ENCODE results near the gene DUSP5.

DUSP5 gene

GRCh38 chr10:110480387-110480786 lies 17.3 kb upstream of the DUSP5 start:
- DNase-seq (ENCODE audit: low spot score) = no peak

- DNase-seq (ENCODE audit: low spot score) = no peak
Measured at GRCh38 chr10:110481919-110482318, 15.8 kb upstream of the DUSP5 start.

- no peak for DNase-seq (ENCODE audit: low spot score)
Measured at GRCh38 chr10:110483633-110484032, 14.1 kb upstream of the DUSP5 start.

- DNase-seq (ENCODE audit: low spot score) = no peak
Measured at GRCh38 chr10:110485541-110485940, 12.2 kb upstream of the DUSP5 start.

- no peak for DNase-seq (ENCODE audit: low spot score)
Measured at GRCh38 chr10:110486680-110487410, 10.9 kb upstream of the DUSP5 start.

GRCh38 chr10:110487411-110488331 lies 10.0 kb upstream of the DUSP5 start:
- DNase-seq (ENCODE audit: low spot score) = peak; percentile 59

- DNase-seq (ENCODE audit: low spot score) = no peak
Measured at GRCh38 chr10:110488332-110488681, 9.4 kb upstream of the DUSP5 start.

- no peak for DNase-seq (ENCODE audit: low spot score)
Measured at GRCh38 chr10:110488940-110489339, 8.8 kb upstream of the DUSP5 start.

- no peak for DNase-seq (ENCODE audit: low spot score)
Measured at GRCh38 chr10:110490640-110491039, 7.1 kb upstream of the DUSP5 start.

- no peak for DNase-seq (ENCODE audit: low spot score)
Measured at GRCh38 chr10:110491346-110491745, 6.4 kb upstream of the DUSP5 start.

GRCh38 chr10:110492069-110492822 lies 5.5 kb upstream of the DUSP5 start:
- no peak for DNase-seq (ENCODE audit: low spot score)

GRCh38 chr10:110493832-110494426 lies 3.8 kb upstream of the DUSP5 start:
- DNase-seq (ENCODE audit: low spot score) = no peak

- no peak for DNase-seq (ENCODE audit: low spot score)
Measured at GRCh38 chr10:110494532-110494931, 3.2 kb upstream of the DUSP5 start.

GRCh38 chr10:110495731-110496552 lies 1.8 kb upstream of the DUSP5 start:
- DNase-seq (ENCODE audit: low spot score) = no peak

- DNase-seq (ENCODE audit: low spot score) = no peak
Measured at GRCh38 chr10:110496553-110497437, 912 bp upstream of the DUSP5 start.

GRCh38 chr10:110498087-110498981 lies 627 bp downstream of the DUSP5 start:
- DNase-seq (ENCODE audit: low spot score) = peak; percentile 44

GRCh38 chr10:110498982-110499795 lies 1.5 kb downstream of the DUSP5 start:
- DNase-seq (ENCODE audit: low spot score) = no peak

GRCh38 chr10:110499796-110500514 lies 2.2 kb downstream of the DUSP5 start:
- no peak for DNase-seq (ENCODE audit: low spot score)
